GM21723 (cell line): ENCODE data around the gene ELN.
"Not testable (repeated sequence)": the region's sequence is repeated elsewhere in the genome, so short reads cannot be mapped to it uniquely, and the experiment has no call there.

Source experiments
- ATAC-seq: cut with Tn5 transposase; IDR thresholded peaks from one replicate; pipeline ENCODE4 v1.9.1; 2021; ENCODE audit warnings: mild to moderate bottlenecking, moderate library complexity; ENCODE audit not compliant: unreplicated experiment

Gene ELN

DNA sequence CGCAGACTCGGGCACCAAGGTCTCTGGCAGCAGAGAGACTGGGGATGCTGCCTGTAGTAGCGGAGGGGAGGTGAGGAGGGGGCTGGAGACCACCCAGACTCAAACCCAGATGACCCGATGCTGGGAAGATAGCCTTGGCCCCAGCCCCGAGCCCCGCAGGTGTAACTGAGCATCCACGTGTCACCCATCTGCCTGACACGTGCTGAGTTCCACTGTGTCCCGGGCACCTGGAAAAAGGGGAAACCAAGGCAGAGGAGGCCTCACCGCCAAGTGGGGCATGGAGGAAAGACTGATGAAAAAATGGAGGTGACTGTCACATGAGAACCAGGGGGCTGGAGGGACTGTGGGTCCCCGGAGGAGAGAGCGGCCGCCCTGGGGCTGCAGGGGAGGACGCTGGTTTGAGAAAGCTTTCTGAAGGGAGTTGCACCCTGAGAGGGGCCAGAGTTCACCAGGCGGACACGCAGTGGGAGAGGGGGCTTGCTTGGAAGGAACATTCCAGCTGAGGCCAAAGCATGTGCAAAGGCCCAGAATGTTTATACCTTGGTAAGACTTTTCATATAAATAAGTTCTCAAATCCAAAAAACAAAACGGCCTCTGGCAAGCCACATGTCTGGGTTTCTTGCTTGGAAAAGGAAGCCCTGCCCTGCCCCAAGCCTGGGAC lies 27.4 kb upstream of the ELN start:
- ATAC-seq: no peak

DNA sequence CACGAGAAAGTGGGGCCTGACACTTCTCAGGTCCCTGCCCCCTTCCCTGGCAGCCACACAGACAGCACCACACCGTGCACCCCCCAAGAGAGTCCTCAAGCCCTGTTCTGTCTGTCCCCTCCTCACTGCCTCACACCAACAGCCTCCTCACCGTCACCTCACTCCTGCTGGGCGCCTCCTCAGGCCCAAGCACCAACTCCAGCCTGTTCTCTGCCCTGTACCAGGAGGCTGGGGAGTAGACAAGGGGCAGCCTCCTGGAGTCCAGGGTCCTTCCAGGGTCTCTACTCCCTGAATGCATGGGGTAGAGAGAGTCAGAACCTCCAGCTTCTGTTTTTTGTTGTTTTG lies 26.9 kb upstream of the ELN start:
- ATAC-seq: no peak

DNA sequence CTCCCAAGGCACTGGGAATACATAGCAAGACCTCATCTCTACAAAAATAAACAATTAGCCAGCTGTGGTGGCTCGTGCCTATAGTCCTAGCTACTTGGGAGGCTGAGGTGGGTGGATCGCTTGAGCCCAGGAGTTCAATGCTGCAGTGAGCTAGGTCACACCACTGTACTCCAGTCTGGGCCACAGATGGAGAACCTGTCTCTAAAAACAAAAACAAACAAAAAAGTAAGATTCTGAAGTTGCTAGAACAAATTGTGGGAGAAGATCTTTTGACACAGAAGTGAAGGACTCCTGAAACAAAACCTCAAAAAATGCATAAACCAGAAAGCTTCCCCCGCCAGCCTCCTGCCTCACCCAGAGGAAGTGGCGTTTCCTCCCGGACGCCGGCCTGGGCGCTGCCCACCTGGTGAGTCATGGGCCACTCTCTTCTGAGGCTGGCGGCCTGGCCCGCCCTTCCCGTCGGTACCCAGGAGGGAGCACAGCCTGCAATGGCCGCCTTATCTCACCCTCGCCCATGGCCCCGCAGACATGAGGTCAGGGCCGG lies 25.4 kb upstream of the ELN start:
- ATAC-seq: no peak

DNA sequence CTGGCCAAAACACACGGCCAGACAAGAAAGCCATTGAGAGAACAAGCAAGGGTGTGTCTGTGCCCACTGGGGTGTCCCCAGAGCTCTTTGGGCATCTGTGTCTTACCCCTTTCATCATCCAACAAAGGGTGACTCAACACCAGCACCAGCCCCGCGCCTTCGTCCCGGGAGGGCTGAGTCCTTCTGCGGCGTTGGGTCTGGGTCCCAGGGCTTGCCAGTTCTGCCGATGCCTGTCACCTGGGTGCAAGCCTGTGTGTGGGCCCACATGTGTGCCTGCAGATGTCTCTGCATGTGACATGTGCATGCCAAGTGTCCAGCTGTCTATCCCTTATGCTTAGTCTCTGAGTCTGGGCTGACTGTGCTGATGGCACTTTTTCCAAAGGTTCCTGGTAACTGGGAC lies 24.4 kb upstream of the ELN start:
- no peak for ATAC-seq

DNA sequence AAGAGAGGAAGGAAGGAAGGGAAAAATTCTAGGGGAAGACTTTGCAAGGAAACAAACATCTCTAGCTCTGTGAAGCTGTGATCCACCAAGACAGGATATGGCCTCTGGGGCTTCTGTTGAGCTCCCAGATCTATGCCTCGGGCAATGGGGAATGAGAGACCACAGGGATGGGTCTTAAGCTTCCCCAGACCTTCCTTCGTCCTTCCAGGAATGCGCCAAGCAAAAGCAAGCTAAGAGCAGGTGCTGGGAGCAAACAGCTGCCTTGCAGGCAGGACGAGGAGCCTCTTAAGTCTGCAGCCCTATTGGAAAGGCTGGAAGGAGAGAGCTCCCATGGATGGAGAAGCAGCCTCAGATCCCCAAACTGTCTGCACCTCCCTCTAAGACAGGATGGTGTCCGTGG lies 21.9 kb upstream of the ELN start:
- no peak for ATAC-seq

GRCh38 chr7:74006451-74007241 lies 21.3 kb upstream of the ELN start:
- ATAC-seq: no peak

DNA sequence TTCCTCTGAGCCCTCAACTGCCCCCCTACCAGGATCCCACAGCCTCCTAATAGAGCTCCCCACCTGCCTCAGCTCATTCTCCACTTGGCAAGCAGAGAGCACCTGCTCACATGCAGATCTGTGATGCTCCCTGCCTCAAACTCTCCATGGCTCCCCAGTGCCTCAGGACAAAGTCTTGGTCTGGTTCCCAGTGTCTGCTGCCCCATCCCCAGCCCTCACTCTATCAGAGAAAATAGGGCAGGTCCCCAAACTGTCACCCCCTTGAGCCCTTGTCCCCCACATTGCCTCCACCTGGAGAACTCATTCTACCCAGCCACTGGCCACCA lies 20.8 kb upstream of the ELN start:
- ATAC-seq: no peak

DNA sequence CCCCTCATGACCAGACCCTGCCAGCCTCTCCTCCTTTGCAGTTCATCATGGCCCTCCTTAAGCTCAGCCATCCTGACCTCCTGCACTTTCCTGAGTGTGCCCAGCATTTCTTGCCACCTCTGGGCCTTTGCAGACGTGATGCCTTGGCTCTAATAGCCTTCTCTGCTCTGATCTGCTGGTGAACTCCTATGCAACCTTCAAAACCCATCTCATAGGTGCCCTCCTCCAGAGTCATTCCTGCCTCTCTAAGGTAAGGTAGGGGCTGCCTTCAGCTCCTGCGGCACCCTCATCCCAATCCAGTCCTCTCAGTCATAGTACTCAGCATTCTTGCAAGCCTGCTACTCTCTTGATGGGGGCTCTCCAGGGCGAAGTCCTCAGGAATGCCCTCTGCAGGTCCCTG lies 19.3 kb upstream of the ELN start:
- no peak for ATAC-seq

DNA sequence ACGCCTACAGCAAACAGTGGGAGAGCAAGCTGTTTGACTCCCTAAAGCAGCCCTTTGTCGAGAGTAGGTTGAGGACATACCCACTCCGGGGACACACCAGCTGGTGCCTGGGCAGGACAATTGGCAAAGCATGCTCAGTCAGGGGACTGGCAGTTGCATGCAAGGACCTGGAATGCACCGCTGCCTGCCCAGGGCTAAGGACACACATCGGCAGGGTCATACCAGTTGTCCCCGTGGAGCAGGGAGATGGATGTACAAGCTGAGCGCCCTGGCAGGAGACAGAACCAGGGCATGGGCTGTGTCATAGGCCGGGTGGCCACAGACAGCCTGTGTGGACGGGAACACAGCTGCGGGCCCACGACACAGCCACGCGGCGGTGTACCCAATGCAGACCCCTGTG lies 18.3 kb upstream of the ELN start:
- ATAC-seq: no peak

GRCh38 chr7:74010407-74010806 lies 17.6 kb upstream of the ELN start:
- no peak for ATAC-seq

GRCh38 chr7:74011421-74011820 lies 16.6 kb upstream of the ELN start:
- ATAC-seq: not testable (repeated sequence)

DNA sequence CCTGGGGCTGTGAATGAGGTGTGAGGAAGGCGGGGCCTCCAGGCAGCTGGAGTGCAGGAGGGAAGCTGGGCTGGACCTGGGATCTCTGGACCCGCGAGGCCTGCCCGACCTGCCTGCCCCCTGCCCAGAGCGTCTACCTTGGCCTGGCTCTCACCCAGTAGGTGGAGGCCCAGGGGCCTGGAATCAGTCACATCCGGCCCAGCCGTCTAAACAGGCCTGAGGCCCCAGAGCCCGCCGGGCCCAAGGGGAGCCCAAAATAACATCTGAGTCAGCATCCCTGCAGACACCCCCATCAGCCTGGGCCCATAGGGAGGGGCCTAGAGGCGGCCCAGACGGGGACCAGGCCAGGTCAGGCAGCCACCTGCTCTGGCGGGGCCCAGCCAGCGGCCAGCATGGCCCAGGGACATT lies 15.1 kb upstream of the ELN start:
- peak; percentile 97 for ATAC-seq

DNA sequence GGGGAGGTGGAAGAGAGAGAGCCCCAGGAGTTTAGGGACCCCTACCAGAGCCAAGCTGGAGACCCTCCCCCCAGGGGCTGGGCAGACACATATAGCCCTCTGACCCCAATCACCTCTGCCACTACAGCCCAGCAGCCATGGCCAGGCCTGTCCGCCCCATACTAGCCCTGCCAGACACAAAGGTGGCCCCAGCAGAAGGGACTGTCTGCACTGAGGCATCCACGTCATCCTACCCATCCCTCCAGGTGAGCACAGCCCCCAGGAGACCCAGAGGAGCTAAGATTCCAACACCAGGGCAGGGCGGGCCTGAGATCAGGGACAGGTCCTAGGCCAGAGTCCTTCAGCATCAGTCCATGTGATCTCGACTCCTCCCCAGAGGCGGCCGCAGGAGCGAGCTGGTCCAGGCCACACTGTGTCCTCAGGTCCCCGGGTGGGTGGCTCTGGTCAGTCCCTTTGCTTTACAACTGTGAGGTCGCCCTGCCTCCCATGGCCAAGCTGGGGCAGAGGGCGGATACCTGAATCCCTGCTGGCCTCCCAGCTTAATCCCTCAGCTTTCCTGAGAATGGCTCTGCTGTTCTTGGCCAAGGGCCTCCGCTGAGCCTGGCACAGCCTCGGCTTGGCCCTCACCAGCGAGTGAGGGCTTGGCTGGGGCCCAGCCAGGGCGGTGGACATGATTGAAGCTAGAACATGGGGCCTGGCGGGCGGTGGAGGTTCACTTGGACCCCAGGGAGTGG lies 14.3 kb upstream of the ELN start:
- no peak for ATAC-seq

DNA sequence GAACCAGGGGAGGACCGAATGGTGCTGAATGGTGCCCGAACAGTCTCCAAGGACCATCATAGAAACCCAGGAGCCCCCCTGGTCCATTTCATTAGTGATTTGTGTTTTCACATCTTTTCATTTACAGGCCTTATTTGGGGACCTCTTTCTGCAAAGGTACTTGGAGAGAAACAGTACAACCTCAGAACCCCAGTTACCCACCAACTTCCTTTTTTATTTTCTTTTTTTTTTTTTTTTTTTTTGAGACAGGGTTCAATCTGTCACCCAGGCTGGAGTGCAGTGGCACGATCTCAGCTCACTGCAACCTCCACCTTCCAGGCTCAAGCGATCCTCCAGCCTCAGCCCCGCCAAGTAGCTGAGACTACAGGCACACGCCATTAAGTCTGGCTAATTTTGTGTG lies 13.0 kb upstream of the ELN start:
- no peak for ATAC-seq

DNA sequence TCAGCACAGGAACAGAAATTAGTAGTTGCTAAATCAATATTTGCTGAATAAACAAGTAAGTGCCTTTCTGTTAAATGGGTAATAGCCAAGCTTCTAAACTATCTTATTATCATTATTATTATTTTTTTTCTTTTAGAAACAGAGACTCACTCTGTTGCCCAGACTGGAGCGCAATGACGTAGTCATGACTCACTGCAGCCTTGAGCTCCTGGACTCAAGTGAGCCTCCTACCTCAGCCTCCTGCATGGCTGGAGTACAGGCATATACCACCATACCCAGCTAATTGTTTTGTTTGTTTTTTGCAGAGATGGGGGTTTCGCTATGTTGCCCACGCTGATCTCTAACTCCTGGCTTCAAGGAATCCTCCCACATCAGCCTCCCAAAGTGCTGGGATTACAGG lies 12.3 kb upstream of the ELN start:
- no peak for ATAC-seq

GRCh38 chr7:74017125-74017524 lies 10.8 kb upstream of the ELN start:
- no peak for ATAC-seq

- no peak for ATAC-seq
These were observed 9.6 kb upstream of the ELN start for GRCh38 chr7:74018246-74018895.

- ATAC-seq: no peak
These were observed 8.8 kb upstream of the ELN start for GRCh38 chr7:74019149-74019548.

- no peak for ATAC-seq
These were observed 7.6 kb upstream of the ELN start for GRCh38 chr7:74020390-74020789.

- no peak for ATAC-seq
These were observed 6.2 kb upstream of the ELN start for GRCh38 chr7:74021546-74022320.

DNA sequence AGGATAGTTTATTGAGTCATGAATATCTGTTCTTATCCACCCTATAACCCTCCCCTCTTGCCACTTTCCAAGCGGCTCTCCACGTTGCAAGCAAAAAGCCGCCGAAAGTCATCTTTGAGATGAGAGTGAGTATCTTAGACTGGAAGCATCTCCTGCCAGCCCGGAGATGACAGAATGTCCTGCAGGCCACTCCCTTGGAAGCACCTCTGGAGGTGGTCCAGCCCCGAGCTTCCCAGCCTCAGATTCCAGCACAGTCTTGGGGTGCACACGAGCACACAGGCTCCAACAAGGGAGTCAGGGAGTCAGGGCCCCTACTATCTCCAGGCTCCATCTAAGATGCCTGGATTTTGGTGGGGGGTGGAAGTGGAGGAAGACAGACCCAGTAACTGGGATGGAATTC lies 5.5 kb upstream of the ELN start:
- ATAC-seq: no peak
